Testis (tissue), 3 donors: ENCODE measurements around the gene BICD2. TPM values are rescaled to one million over a fixed set of nuclear protein-coding genes. Genes with fewer than 3 reads are reported as not detected.
A peak's percentile ranks its signal among the peaks of the same experiment; 100 is the strongest.

Experiments
- DNase-seq: peaks from one replicate; pipeline ENCODE4 v3.0.0-alpha.2; 2019
- H3K27ac ChIP-seq, 2 donors: fragments of 200-600 bp; sonication (generic); one replicate each; pipeline ENCODE4 v1.5.1; 2019
- H3K27me3 ChIP-seq: fragments of 200-600 bp; sonication (generic); one replicate; pipeline ENCODE4 v1.5.1; 2019
- H3K36me3 ChIP-seq: fragments of 200-600 bp; sonication (generic); one replicate; pipeline ENCODE4 v1.5.1; 2017; ENCODE audit warnings: low read depth; ENCODE audit errors: missing control alignments
- H3K4me1 ChIP-seq: fragments of 200-600 bp; sonication (generic); one replicate; pipeline ENCODE4 v1.5.1; 2019
- H3K4me3 ChIP-seq, 2 donors: fragments of 200-600 bp; sonication (generic); one replicate each; pipeline ENCODE4 v1.5.1; 2017 to 2019
- H3K9me3 ChIP-seq: fragments of 200-600 bp; sonication (generic); one replicate; pipeline ENCODE4 v1.5.1; 2017
- POLR2A ChIP-seq: fragments of 450-650 bp; IDR thresholded peaks from one replicate; pipeline ENCODE4 v1.6.1; 2017; ENCODE audit warnings: antibody characterized with exemption, mild to moderate bottlenecking, moderate library complexity
- WGBS, 2 donors: methylation state at CpG; one replicate each; pipeline ENCODE4 v1.1.5; 2018; 5-methylcytosine and 5-hydroxymethylcytosine counted together
- intact Hi-C: fragments of 100-400 bp; cut with DNase I; formaldehyde crosslinking; loops from one replicate; pipeline ENCODE4 v1.15.1; 2023; ENCODE audit warnings: low total_unique reads
- polyA plus RNA-seq: library from polyadenylated mRNA; stranded (reverse); fragments of 350-450 nt; fragmentation: Illumina TruSeq; extraction: RNeasy Lipid Tissue Mini Kit (QIAGEN cat#74804); gene quantifications from one replicate; pipeline ENCODE4 v1.2.3, GENCODE V29; 2014; ENCODE audit warnings: low read depth, low replicate concordance; ENCODE audit not compliant: insufficient read depth
- total RNA-seq, 2 donors: library from RNA; depleted of rRNA; stranded (reverse); fragments of >200 nt; gene quantifications; one replicate each; pipeline ENCODE4 v1.2.3, GENCODE V29; 2016
- TF ChIP-seq, protein P1 (sequence below), 3 experiments: fragments of 450-650 bp in 2 of 3; fragments of 200-600 bp in 1 of 3; sonication (generic) in 1 of 3; IDR thresholded peaks; one replicate each; pipeline ENCODE4 v1.5.1; 2016 to 2019; ENCODE audit warnings: antibody characterized with exemption in 3 of 3, mild to moderate bottlenecking in 2 of 3, moderate library complexity in 1 of 3

BICD2 gene
- total and polyA plus RNA-seq, 3 donors from 2014 or later = 24.0 to 55.7 (median 48.0) TPM

GRCh38 chr9:92668746-92669526 lies 95.7 kb downstream of the BICD2 start:
- DNase-seq = peak; percentile 55
- Histone ChIP-seq H3K27me3 (no peaks in the 10 kb centered on the region), H3K27ac (peak overlapping the region in 1 of 2 donors; percentile 83), H3K9me3 (no peaks in the 10 kb centered on the region), H3K4me3 (peak overlapping the region; percentile 82 to 93), H3K4me1 (peaks cover 12% of the 10 kb centered on the region), H3K36me3 (no peaks in the 10 kb centered on the region)
- intact Hi-C loops = no loop called here
- WGBS, 2 donors = 12 to 17% methylated on average over 10 to 14 of the region's 14 CpGs
- no peak for TF ChIP-seq POLR2A
- TF ChIP-seq, protein P1, sequence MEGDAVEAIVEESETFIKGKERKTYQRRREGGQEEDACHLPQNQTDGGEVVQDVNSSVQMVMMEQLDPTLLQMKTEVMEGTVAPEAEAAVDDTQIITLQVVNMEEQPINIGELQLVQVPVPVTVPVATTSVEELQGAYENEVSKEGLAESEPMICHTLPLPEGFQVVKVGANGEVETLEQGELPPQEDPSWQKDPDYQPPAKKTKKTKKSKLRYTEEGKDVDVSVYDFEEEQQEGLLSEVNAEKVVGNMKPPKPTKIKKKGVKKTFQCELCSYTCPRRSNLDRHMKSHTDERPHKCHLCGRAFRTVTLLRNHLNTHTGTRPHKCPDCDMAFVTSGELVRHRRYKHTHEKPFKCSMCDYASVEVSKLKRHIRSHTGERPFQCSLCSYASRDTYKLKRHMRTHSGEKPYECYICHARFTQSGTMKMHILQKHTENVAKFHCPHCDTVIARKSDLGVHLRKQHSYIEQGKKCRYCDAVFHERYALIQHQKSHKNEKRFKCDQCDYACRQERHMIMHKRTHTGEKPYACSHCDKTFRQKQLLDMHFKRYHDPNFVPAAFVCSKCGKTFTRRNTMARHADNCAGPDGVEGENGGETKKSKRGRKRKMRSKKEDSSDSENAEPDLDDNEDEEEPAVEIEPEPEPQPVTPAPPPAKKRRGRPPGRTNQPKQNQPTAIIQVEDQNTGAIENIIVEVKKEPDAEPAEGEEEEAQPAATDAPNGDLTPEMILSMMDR (IDR thresholded peaks at IDR 0.05) = no peak

- intact Hi-C loops = no loop called here
Measured at GRCh38 chr9:92666912-92667532, 97.6 kb downstream of the BICD2 start.

GRCh38 chr9:92666236-92666635 lies 98.4 kb downstream of the BICD2 start:
- Histone ChIP-seq H3K4me1 (peaks cover 11% of the 10 kb centered on the region), H3K4me3 (no peak overlapping the region), H3K27ac (no peak overlapping the region), H3K9me3 (no peaks in the 10 kb centered on the region), H3K27me3 (no peaks in the 10 kb centered on the region), H3K36me3 (no peaks in the 10 kb centered on the region)
- intact Hi-C loops = no loop called here
- DNase-seq = no peak
- 88 to 91% methylated on average over 6 of the region's 6 CpGs for WGBS, 2 donors
- TF ChIP-seq, protein P1 (IDR thresholded peaks at IDR 0.05) = no peak
- TF ChIP-seq POLR2A = no peak

More at GRCh38 chr9:92666912-92667532, 97.6 kb downstream of the BICD2 start:
- 90 to 92% methylated on average over 8 of the region's 8 CpGs for WGBS, 2 donors
- H3K27ac ChIP-seq = no peak overlapping the region
- H3K9me3 ChIP-seq = no peaks in the 10 kb centered on the region
- H3K4me3 ChIP-seq = no peak overlapping the region
- TF ChIP-seq, protein P1 (IDR thresholded peaks at IDR 0.05) = no peak
- no peak for TF ChIP-seq POLR2A
- H3K4me1 ChIP-seq = peaks cover 12% of the 10 kb centered on the region
- no peak for DNase-seq
- H3K36me3 ChIP-seq = no peaks in the 10 kb centered on the region
- H3K27me3 ChIP-seq = no peaks in the 10 kb centered on the region

GRCh38 chr9:92665836-92666235 lies 98.8 kb downstream of the BICD2 start:
- Histone ChIP-seq H3K4me1 (peaks cover 9% of the 10 kb centered on the region), H3K9me3 (no peaks in the 10 kb centered on the region)

More at GRCh38 chr9:92665836-92666235, 98.8 kb downstream of the BICD2 start:
- no peak for DNase-seq
- H3K27ac ChIP-seq = no peak overlapping the region
- intact Hi-C loops = no loop called here
- no peak overlapping the region for H3K4me3 ChIP-seq
- WGBS, 2 donors = 94 to 96% methylated on average over 3 of the region's 3 CpGs
- no peaks in the 10 kb centered on the region for H3K36me3 ChIP-seq
- H3K27me3 ChIP-seq = no peaks in the 10 kb centered on the region
- TF ChIP-seq, protein P1 (IDR thresholded peaks at IDR 0.05) = no peak
- TF ChIP-seq POLR2A = no peak
